ENCODE data around the gene PDE3A.

Gene PDE3A

DNA sequence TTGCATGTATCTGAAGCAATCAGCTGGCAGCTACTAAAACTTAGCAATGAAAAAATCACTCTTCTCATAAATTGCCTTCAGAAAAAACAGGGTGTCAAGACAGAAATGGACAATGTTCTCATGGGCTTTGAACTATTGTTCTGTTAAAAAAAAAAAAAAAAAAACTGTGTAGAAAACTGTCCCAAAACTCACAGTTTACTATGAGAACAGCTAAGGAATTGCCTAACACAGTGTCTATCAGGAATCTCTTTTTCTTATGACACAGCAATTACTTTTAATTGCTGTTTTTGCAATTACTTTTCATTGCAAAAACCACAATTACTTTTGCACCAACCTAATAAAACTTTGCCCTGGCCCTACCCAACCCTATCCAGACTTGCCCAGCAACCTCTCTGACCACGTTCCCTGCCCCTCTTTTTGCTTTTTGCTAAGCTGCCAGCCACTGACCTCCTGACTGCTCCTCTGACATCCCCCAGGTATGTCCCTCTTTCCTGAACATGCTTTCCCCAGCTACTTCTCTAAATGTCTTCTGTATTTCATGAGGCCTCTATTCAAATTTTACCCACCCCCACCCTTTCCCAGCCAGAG lies 258.8 kb downstream of the PDE3A start:
- no peak for FAIRE-seq

DNA sequence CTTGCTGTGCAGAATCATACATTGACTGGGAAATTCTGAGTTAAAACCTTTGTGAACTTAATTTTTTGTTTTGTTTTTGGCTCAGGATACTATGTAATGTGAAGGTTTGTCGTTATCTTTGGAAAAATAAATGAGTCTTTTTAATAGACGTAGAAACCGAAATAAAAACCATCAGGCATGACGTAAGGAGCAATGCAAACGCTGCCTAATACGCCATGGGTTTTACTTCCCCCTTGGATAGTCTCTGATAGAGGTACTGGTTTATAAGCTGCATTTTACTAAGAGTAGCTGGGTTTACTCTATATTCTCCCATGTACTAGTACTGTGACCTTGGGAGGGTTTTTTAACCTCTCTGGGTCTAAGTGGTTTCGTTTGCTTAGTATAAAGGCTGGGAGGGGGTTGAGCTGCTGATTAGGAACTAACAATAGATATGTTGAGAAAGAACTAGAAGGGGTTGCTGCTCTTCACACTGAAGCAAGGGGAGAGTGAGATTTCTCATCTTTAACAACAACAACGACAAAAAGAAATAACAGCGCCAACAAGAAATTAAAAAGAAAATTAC lies 260.0 kb downstream of the PDE3A start:
- FAIRE-seq = no peak

DNA sequence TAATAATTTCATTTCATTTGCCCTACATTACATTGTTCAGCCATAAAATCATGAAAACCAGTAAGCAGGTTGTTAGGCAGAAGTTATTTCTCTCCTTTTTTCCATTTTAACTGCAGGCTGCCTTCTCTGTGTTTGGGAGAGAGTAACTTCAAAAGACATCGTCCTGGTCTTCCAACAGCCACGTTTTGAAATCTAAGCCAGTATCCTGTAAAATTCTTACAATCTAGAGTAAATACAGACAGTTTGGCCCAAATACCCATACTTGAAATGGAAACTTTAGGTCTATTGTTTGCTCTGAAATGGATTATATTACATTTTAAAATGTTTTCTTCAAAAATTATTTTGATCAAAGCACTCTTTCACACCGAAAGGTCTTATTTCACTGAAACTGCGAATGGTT lies 260.7 kb downstream of the PDE3A start:
- FAIRE-seq = peak; percentile 91

DNA sequence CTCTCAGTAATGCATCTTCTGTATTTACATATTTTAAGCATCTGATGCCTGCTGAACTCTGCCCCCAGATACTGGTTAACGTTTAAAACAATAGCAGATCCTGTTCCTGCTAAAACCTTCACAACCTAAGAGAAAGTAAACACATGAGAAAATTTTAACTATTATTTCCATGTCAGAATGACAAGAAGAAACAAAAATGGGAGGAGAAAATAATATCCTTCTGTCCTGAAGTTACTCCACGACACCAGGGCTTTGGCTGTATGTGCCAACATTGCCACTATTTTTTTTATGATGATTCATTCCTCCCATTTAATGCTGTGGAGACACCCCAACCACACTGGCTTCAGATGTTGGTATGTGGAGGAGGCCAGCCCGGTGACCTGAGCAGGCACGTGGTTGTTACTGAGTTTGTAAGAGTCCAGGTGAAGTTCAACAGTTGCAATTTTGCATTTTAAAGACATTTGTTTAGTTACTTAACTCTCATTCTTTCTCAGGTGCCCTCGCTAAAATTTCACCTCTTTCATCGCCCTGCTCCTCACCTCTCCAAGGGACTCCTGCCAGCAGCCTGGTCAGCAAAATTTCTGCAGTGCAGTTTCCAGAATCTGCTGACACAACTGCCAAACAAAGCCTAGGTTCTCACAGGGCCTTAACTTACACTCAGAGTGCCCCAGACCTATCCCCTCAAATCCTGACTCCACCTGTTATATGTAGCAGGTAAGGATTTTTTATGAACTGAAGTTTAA lies 261.2 kb downstream of the PDE3A start:
- no peak for FAIRE-seq

DNA sequence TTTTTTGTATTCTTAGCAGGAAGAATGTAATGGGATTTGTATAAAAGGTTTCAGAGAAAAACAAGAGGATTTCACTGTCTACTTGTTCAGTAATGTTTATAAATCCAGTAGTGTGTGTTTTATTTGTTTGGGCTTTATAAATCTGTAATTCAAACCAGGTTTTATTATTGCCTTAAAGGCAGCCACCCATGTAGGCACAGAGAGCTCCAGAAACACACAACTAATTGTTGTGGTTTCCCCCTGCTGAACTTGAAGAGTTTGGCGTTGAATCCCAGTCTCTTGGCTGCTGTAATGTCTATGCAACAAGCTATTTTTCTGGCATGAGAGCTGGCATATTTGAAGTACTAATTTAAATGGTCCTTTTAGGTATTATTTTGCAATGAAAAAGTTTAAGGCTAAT lies 263.4 kb downstream of the PDE3A start:
- FAIRE-seq = peak; percentile 97

DNA sequence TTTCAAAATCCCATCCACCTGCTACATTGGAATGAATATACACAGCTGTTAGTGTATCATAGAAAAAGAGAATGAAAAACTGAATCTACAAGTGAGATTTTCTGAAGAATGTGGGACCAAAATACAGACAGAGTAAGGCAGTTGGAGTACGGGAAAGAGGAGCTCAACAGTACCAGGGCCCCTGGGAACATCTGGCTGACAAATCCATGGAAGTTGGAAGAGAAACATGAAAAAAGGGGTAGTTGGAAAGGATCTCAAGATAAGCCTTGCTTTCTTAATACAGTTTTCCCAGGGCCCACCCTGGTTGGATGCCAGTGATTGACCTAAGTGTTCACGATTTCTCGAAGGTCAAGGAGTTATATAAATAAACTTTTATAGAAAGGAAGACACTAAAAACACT lies 272.8 kb downstream of the PDE3A start:
- no peak for FAIRE-seq

DNA sequence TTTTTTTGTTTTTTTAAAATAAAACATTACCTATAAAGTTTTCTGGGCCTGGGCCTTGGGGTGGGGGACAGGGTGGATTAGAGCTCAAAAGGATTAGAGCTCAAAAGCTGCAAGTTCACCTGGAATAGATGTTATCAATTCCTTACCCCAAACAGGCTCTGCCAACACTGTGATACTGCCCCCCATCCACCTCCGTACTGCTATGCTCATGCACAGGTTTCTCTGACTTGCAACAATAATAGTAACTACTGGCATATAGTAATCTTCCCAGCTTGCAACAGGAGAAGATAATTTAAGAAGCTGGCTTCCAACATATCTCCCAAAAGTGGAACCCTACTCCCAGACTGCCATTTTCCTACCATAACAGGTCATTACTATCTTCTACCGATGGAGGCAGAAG lies 275.5 kb downstream of the PDE3A start:
- FAIRE-seq = no peak

DNA sequence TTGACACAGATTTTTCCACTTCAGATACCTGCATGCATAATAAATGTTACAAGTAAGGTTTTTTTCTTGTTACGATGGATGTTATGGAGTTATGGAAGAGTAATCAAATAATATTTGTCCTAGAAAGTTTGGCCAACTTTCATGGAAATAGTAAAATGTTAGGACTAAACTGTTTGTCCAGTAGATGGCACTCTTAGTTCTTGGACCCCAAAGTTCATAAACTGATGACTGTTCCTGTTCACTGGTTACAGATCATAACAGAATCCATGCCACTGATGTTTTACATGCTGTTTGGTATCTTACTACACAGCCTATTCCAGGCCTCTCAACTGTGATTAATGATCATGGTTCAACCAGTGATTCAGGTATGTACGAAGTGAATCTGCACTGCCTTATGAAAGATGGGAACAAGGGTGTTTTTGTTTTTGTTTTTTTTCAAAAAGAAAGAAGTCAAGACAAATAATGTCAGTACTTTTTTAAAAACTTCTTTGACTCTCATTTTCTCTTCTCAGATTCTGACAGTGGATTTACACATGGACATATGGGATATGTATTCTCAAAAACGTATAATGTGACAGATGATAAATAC lies 278.0 kb downstream of the PDE3A start:
- peak; percentile 41 for FAIRE-seq

DNA sequence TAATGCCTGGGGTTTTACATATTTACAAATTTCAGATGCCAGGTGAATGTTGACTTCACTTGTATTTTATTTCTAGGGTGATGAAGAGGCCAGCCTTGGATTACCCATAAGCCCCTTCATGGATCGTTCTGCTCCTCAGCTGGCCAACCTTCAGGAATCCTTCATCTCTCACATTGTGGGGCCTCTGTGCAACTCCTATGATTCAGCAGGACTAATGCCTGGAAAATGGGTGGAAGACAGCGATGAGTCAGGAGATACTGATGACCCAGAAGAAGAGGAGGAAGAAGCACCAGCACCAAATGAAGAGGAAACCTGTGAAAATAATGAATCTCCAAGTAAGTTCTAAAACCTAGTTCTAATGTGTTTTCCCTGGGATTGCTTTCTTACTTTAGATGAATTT lies 285.5 kb downstream of the PDE3A start:
- FAIRE-seq = no peak

DNA sequence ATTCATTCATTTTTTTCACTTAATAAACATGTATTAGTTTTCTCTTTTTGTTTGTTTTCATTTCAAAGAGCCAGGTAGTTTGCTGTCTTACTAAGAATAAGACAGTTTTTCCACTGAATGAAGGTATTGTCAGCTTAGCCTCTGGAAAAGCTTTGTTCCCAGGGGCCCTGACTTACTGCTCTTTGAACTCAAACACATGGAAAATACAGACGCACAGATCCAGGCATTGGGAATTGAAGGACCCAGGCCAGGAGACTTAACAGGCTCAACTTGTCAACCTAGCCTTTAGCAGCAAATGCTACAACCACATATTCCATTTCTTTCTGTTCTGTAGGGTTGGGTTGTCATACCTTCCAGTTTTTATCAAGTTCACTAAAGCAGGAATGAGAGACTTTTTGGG lies 288.3 kb downstream of the PDE3A start:
- FAIRE-seq = no peak

DNA sequence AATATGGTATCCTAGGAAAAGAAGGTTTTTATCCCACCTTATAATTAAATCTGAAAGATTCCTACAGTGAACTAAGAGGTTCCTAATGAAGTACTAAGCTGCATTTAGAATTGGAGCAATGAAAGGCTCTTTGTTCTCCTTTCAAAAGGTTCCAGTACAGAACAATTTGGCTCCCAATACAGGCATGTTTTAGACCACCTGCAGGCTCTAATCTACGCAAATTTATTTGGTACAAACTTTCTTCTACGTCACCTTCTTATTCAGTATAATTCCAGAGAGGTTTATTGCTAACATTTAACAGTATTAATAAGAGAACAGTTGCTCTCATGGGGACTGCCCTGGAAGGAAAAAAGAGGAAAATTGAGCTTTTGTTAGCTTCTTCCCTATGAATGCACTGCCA lies 289.2 kb downstream of the PDE3A start:
- no peak for FAIRE-seq

DNA sequence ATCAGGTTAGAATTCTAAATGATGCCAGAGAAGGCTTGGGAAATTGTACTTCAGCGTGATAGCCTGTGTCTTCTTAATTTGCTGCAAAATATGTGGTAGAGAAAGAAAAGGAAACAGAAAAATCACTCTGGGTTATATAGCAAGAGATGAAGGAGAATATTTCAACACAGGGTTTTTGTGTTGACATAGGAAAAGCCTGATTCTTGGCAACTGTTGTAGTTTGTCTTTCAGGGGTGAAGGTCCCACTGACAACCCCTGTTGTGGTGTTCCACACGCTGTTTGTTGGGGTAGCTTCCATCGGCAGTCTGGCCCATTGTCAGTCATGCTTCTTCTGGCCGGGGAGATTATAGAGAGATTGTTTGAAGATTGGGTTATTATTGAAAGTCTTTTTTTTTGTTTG lies 313.0 kb downstream of the PDE3A start:
- FAIRE-seq = no peak

DNA sequence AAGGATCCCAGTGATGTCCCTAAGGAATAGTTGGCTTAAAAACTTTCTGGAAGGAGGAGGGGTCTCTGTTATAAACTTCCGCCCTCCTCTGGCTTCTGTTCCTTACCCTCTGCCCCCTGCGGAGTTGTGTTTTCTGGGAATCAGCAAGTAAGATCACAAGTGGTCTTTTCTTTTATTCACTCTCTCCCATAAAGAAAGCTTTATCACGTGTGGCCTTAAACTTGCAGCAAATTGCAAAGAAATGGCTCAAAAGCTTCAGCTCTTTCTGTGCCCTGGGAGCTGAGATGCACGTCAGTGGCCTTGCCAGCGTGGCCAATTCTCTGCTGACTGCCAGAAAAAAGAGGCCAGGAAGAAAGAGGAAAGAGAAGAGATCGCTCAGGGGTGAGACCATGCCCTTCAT lies 326.9 kb downstream of the PDE3A start, which contains the start of gene SLCO1C1:
Gene SLCO1C1, plus strand, starts transcription at position 101 of the 400 bp plus-strand sequence. CDS start 4,245 bp downstream, outside the sequence.
- FAIRE-seq = no peak

DNA sequence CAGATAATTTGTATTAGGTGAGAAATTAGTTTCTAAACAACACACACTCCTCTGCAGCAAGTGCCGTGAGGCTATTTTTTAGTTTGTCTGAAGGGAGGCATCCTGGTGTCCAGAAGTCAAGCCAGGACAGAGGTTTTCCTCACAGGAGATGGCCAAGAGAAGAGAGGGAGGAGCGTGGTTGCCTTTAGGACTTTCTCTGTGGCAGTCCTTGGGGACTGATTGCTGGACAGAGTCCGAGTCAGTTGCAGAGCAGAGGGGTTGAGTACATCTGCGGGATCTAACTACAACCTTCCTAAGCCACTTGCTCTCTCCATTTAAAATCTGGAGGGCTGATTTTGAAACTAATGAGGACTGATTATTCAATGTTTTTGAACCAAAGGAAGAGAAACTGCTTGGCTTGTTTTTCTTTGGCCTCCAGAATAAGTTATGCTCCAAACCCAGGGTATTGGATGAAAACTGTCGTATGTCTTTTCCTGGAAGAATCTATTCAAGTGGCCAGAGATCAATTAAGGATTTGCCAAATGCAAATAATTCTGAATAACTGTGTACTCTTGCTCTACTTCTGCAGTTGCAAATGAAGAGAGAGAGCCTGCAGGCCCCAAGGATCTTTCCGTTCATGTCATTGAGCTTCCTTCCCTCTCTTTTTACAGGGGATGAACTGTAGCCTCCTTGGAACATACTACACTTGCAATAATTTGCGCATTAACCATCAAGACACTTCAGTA lies 328.0 kb downstream of the PDE3A start:
- no peak for FAIRE-seq

DNA sequence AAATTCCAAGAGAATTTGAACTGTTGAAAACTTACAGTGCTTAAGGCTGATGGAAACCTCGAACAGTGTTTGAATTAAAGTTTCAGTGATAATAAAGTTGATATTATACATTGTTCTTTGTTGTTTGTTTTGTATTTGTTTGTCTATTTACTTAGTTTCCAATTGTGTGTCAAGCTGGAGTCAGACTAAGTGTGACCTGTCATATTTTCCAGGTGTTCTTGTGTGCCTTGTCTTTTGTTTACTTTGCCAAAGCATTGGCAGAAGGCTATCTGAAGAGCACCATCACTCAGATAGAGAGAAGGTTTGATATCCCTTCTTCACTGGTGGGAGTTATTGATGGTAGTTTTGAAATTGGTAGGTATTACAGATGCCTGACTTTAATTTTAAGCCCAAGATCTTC lies 332.8 kb downstream of the PDE3A start:
- no peak for FAIRE-seq

DNA sequence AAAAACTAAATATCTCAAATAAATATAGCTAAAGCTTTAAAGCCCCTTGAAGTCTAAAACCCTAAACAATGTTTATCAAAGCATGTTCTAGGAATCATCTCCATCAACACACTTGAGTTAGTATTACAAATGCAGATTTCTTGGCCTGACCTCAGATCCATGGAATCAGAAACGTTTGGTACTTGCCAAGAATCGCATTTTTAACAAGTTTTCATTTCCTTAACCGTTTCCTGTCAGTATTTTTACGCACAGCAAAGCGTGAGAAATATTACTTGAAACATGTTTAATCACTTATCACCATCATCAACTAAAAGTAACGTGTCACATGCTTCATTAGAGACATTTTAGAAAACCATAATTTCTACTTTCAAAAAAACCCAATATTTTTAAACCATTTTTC lies 336.5 kb downstream of the PDE3A start:
- FAIRE-seq = no peak

DNA sequence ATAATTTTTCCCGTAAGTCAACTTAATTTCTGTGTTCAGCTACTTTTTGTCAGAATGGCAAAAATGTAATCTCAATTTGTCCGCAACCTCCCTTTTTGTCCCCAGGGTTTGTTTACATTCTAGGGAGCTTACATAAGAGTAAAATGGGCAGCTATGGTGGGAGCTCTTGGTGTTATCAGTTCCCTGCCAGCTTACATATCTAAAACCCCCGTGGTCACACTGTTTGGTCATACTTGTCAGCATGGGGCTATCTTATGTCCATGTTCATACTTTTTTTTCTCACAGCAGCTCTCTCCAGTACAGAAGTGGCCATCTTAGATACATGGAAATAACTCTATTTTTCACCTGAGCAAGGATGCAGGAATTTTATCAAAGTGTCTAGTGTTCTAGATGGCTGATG lies 343.5 kb downstream of the PDE3A start:
- no peak for FAIRE-seq

DNA sequence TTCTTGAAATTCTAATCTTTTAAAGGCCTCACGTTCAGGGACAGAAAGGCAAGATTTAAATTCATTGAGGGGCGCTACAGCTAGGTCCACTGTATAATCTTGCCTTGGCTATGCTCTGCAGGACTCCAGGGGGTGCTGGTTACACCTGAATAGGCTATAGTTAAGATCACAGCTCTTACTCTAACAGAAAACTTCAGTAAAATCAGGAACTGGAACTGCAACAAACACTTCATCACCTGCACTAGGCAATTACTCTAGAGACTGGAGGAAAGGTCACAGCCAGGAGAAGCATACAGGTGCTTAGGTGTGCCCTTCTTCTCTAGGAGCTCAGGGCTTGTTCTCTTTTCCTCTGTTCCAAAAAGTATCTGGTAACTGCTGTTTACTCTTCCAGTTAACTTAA lies 347.7 kb downstream of the PDE3A start:
- no peak for FAIRE-seq

DNA sequence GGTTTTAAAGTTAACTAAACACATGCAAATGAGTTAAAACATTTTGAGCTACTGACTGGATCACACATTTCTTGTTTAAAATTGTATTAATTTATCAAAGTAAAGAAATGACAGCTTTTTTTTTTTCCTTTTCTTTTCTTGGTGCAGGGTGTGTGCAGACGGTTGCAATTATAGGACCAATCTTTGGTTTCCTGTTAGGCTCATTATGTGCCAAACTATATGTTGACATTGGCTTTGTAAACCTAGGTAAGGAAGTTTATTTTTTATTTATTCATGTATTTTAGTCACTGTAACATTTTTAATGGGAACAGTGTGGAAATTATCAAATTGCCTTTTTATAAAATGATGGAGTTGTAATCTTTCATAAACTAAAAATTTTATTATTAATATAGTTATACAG lies 348.6 kb downstream of the PDE3A start:
- no peak for FAIRE-seq

DNA sequence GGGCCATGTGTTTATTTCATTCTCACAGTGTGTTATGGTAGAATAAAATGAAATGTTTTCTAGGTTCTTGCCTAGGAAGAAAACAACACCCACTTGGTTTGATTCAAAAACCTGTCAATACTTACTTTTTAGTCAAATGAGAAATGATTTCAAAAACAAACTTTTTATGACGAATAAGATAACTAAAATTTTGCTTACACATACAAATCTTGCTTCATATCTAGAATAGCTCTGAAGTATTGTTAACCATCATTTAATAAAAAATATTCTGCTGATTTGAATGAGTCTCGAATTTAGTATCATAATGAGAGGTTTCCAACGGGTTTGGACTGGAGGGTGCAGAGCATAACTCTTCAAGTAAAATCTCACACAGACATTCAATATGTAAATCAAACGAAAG lies 350.0 kb downstream of the PDE3A start:
- no peak for FAIRE-seq

DNA sequence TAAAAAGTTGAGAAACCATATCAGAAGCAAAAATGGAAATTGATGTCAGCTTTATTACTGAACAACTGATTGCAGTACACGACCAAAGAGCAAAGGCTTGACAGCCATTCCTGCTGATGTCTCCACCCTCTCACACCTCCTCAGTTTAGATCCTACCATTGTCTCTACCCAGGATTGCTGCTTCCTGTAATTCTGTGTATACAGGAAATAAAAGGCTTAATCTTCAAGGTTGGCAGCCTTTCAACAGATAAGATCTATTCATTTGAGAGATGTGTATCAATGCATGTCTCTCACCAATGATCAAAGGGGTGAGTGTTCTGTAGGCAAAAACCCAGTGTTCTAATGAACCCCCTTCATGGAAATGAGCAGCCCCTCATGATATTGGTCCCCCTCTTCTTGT lies 353.8 kb downstream of the PDE3A start:
- no peak for FAIRE-seq

DNA sequence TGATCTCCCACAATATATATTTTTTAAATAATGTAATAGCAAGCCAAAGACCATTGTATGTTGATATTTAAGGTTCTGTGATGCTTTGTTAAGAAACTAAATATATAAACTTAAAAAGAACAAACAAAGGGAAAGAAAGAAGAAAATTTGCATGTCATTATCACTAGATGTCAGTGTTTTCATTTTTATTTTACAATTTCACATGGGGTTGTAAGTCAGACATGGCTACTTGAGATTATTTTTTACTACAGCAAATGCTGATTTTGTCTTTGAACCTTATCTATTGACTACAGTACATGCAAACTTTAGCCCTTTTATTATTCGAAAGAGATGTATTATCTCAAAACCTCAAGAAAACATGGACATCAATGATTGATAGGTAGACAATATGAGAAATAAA lies 362.9 kb downstream of the PDE3A start:
- peak; percentile 35 for FAIRE-seq
